Embryonic facial prominence (tissue), 1 donor: ENCODE results near the gene PCDHB16.

Experiments
- DNase-seq: peaks from one replicate; pipeline ENCODE4 v3.0.0-alpha.2; 2016; ENCODE audit errors: extremely low spot score

The PCDHB16 gene

GRCh38 chr5:141234109-141234667 lies 52.0 kb downstream of the PCDHB16 start:
- no peak for DNase-seq
